HEK293T (cell line): ENCODE results near the gene PPP4R4.

Experiments
- FOXM1 ChIP-seq: fragments of 450-650 bp; IDR thresholded peaks from 2 replicates; pipeline ENCODE4 v1.6.1; 2017; ENCODE audit warnings: mild to moderate bottlenecking, borderline replicate concordance
- HDGF ChIP-seq: fragments of 450-650 bp; IDR thresholded peaks from 2 replicates; pipeline ENCODE4 v1.6.1; 2017; ENCODE audit warnings: antibody characterized with exemption, borderline replicate concordance
- NFRKB ChIP-seq: fragments of 450-650 bp; IDR thresholded peaks from 2 replicates; pipeline ENCODE4 v1.6.1; 2016; ENCODE audit warnings: mild to moderate bottlenecking, moderate library complexity

DNA sequence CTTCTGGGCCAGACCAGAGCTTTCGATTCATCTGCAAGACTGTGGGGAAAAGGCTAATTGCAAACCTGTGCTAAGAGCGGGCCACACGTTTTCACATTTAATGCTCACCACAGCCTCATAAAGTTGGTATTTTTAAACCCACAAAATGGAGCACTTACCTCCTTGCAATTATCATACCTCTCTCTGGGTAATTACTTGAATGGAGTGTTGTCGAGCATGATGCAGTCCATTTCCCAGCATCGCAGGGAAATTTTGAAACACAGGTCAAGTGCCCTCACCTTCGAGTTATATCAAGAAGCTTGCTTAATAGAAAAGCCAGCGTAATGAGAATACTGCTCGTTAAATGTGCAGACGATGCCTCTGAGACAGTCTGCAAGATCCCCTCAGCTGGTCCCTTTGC lies 35.9 kb upstream of the PPP4R4 start:
- TF ChIP-seq NFRKB (no peak), FOXM1 (no peak), HDGF (no peak)
